Choroid plexus epithelial cell (primary cell): ENCODE data around the gene TPK1.

ENCODE experiments used
- DNase-seq: peaks from one replicate; pipeline ENCODE4 v3.0.0-alpha.2; 2010; ENCODE audit warnings: low read depth
- H3K4me3 ChIP-seq: 2 replicates; pipeline ENCODE4 v1.5.1; 2011; ENCODE audit warnings: low read depth, mild to moderate bottlenecking, control low read depth, low read length, moderate library complexity
- CTCF ChIP-seq: conservative IDR thresholded peaks from 2 replicates; pipeline ENCODE4 v1.5.1; 2011; ENCODE audit warnings: low read depth, mild to moderate bottlenecking, control low read depth, inconsistent platforms, low read length, moderate library complexity

The TPK1 gene

GRCh38 chr7:144528536-144529045 lies 307.3 kb downstream of the TPK1 start:
- TF ChIP-seq CTCF: no peak
- no peak overlapping the region for H3K4me3 ChIP-seq
- DNase-seq: no peak

GRCh38 chr7:144527051-144527471 lies 308.8 kb downstream of the TPK1 start:
- no peak for TF ChIP-seq CTCF
- no peak overlapping the region for H3K4me3 ChIP-seq
- DNase-seq: no peak

DNA sequence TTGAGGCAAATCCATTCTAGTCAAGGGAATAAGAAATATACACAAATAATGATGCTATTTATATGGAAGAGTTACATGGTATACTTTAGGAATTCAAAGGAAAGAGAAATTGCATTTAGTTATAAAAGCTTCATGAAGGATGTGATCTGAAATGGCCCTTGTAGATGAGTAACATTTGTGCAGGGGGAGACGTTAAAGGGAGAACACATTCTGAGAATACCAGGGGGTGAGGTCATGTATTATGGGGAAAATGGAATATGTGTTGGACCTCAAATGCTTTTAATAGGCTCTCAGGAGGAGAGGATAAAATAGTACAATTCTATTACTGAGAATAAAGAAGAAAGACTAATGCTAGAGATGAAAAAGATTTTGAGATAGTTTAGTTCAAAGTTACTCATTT lies 309.9 kb downstream of the TPK1 start:
- no peak overlapping the region for H3K4me3 ChIP-seq
- DNase-seq: no peak
- no peak for TF ChIP-seq CTCF

DNA sequence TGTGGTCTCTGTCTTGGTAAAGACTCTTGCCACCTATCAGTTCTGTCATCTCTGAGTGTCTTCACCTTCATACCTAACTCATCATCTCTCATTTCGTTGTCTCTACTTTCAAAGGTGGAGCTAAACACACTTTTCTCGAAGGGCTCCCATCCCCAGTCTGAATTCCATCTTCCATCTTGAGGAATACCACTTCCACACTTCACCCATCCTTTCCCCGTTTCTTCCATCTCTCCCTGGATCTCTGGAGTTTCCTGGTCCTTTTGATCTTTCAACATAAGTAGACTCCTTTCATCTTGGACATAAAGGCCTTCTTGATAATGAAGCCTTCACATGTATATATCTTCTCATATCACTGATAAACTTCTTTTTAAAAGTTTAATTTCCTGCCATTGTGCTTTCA lies 311.6 kb downstream of the TPK1 start:
- no peak overlapping the region for H3K4me3 ChIP-seq
- TF ChIP-seq CTCF: no peak
- DNase-seq: no peak

GRCh38 chr7:144523621-144524020 lies 312.2 kb downstream of the TPK1 start:
- TF ChIP-seq CTCF: no peak
- DNase-seq: no peak
- H3K4me3 ChIP-seq: no peak overlapping the region

DNA sequence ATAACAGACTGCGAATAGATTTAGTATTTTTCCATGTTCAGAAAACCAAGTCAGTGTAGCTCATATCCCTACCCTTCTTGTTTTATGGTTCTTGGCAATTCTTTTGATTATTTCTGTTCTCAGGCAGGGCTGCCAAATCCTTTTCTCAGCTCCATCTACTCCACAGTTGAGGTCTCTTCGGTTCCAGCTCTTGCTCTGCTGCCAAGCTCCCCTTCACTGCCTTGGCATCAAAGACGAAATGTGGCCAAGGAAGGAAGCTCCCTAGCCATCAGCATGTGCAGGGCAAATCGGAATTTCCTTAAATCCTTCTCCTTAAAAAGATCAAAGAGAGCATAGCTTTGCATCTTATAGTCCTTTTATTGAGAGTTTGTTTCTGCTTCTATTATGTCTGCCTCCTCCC lies 315.9 kb downstream of the TPK1 start:
- no peak overlapping the region for H3K4me3 ChIP-seq
- no peak for TF ChIP-seq CTCF
- no peak for DNase-seq

GRCh38 chr7:144518360-144518759 lies 317.5 kb downstream of the TPK1 start:
- no peak for TF ChIP-seq CTCF
- no peak for DNase-seq
- H3K4me3 ChIP-seq: no peak overlapping the region
